ENCODE measurements around the gene GPR39. TPM values are rescaled to one million over a fixed set of nuclear protein-coding genes. Genes with fewer than 3 reads are reported as not detected.

The GPR39 gene
- total RNA-seq, 2 donors from 2014 or later, result 1.9 to 2.7 TPM

GRCh38 chr2:132549935-132550670 is 133.5 kb downstream of the GPR39 start:
- ATAC-seq (ENCODE audit: insufficient number of reproducible peaks, low FRiP score, low read depth) (no peak), DNase-seq (ENCODE audit: low spot score) (no peak)
- H3K4me1 ChIP-seq (ENCODE audit: control insufficient read depth in 1 of 2, low read depth in 2 of 2), result no peaks in the 10 kb centered on the region
- H3K9me3 ChIP-seq, result no peaks in the 10 kb centered on the region
- no peak overlapping the region for H3K4me3 ChIP-seq
- TF ChIP-seq CTCF (IDR thresholded peaks at IDR 0.05), result no peak
- H3K36me3 ChIP-seq, result no peaks in the 10 kb centered on the region
- no peaks in the 10 kb centered on the region for H3K27me3 ChIP-seq (replicated peaks; ENCODE audit: insufficient read depth)
- H3K27ac ChIP-seq, result no peak overlapping the region

- no peaks in the 10 kb centered on the region for H3K36me3 ChIP-seq
- ATAC-seq (ENCODE audit: insufficient number of reproducible peaks, low FRiP score, low read depth) (no peak), DNase-seq (ENCODE audit: low spot score) (no peak)
- H3K27ac ChIP-seq, result no peak overlapping the region
- no peaks in the 10 kb centered on the region for H3K27me3 ChIP-seq (replicated peaks; ENCODE audit: insufficient read depth)
- no peaks in the 10 kb centered on the region for H3K4me1 ChIP-seq (ENCODE audit: control insufficient read depth in 1 of 2, low read depth in 2 of 2)
- H3K9me3 ChIP-seq, result no peaks in the 10 kb centered on the region
- TF ChIP-seq CTCF (IDR thresholded peaks at IDR 0.05), result no peak
- H3K4me3 ChIP-seq, result no peak overlapping the region
Measured at GRCh38 chr2:132550946-132551345, 134.3 kb downstream of the GPR39 start.

DNA sequence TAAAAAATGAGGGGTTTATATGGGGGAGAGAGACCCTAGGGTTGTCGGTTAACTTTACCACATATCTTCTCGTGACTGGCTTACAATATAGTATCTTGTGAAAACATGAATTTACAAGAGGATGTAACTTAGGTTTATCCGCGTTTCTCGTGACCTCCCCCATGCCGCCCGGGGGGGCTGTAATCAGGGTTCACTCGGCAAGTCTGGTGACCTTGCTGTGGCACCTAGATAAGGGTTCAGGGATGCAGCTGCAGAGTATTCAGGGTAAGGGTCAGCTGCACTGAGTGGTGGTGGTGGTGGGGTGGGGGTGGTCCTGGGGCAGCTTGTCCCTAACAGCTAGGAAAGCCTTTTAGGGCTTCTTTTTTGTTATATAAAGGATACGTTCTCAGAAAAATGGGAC is 141.1 kb downstream of the GPR39 start:
- Histone ChIP-seq H3K9me3 (no peaks in the 10 kb centered on the region), H3K36me3 (no peaks in the 10 kb centered on the region), H3K4me1 (ENCODE audit: control insufficient read depth in 1 of 2, low read depth in 2 of 2) (no peaks in the 10 kb centered on the region), H3K27me3 (replicated peaks; ENCODE audit: insufficient read depth) (no peaks in the 10 kb centered on the region), H3K27ac (no peak overlapping the region), H3K4me3 (no peak overlapping the region)
- no peak for TF ChIP-seq CTCF (IDR thresholded peaks at IDR 0.05)
- ATAC-seq (ENCODE audit: insufficient number of reproducible peaks, low FRiP score, low read depth) (no peak), DNase-seq (ENCODE audit: low spot score) (no peak)

GRCh38 chr2:132559326-132559725 is 142.7 kb downstream of the GPR39 start:
- Histone ChIP-seq H3K27me3 (replicated peaks; ENCODE audit: insufficient read depth) (no peaks in the 10 kb centered on the region), H3K4me3 (no peak overlapping the region), H3K9me3 (no peaks in the 10 kb centered on the region), H3K36me3 (no peaks in the 10 kb centered on the region), H3K27ac (no peak overlapping the region), H3K4me1 (ENCODE audit: control insufficient read depth in 1 of 2, low read depth in 2 of 2) (no peaks in the 10 kb centered on the region)
- DNase-seq (ENCODE audit: low spot score) (no peak), ATAC-seq (ENCODE audit: insufficient number of reproducible peaks, low FRiP score, low read depth) (no peak)
- no peak for TF ChIP-seq CTCF (IDR thresholded peaks at IDR 0.05)

- DNase-seq (ENCODE audit: low spot score) (no peak), ATAC-seq (ENCODE audit: insufficient number of reproducible peaks, low FRiP score, low read depth) (no peak)
- no peak overlapping the region for H3K4me3 ChIP-seq
- no peaks in the 10 kb centered on the region for H3K27me3 ChIP-seq (replicated peaks; ENCODE audit: insufficient read depth)
- no peak for TF ChIP-seq CTCF (IDR thresholded peaks at IDR 0.05)
- no peak overlapping the region for H3K27ac ChIP-seq
- no peaks in the 10 kb centered on the region for H3K9me3 ChIP-seq
- H3K36me3 ChIP-seq, result no peaks in the 10 kb centered on the region
- no peaks in the 10 kb centered on the region for H3K4me1 ChIP-seq (ENCODE audit: control insufficient read depth in 1 of 2, low read depth in 2 of 2)
Measured at GRCh38 chr2:132559921-132560320, 143.3 kb downstream of the GPR39 start.
